K562 treated with DMSO at 1 percent for 12 hours (cell line): ENCODE data around the gene TRAIP. TPM values are rescaled to one million over a fixed set of nuclear protein-coding genes. Genes with fewer than 3 reads are reported as not detected.

Experiments used
- total RNA-seq: library from RNA; unstranded; fragments of 300-600 nt; gene quantifications from 2 replicates; pipeline ENCODE4 v1.2.3, GENCODE V29; 2022; ENCODE audit not compliant: insufficient read depth

TRAIP gene, protein sequence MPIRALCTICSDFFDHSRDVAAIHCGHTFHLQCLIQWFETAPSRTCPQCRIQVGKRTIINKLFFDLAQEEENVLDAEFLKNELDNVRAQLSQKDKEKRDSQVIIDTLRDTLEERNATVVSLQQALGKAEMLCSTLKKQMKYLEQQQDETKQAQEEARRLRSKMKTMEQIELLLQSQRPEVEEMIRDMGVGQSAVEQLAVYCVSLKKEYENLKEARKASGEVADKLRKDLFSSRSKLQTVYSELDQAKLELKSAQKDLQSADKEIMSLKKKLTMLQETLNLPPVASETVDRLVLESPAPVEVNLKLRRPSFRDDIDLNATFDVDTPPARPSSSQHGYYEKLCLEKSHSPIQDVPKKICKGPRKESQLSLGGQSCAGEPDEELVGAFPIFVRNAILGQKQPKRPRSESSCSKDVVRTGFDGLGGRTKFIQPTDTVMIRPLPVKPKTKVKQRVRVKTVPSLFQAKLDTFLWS
- 16.7 and 24.1 TPM in 2 replicates for total RNA-seq

GRCh38 chr3:49856181-49857005 lies at the start of gene TRAIP:
Gene TRAIP (minus strand): TSS chr3:49856564. CDS start chr3:49856453, 111 bp downstream.

DNA sequence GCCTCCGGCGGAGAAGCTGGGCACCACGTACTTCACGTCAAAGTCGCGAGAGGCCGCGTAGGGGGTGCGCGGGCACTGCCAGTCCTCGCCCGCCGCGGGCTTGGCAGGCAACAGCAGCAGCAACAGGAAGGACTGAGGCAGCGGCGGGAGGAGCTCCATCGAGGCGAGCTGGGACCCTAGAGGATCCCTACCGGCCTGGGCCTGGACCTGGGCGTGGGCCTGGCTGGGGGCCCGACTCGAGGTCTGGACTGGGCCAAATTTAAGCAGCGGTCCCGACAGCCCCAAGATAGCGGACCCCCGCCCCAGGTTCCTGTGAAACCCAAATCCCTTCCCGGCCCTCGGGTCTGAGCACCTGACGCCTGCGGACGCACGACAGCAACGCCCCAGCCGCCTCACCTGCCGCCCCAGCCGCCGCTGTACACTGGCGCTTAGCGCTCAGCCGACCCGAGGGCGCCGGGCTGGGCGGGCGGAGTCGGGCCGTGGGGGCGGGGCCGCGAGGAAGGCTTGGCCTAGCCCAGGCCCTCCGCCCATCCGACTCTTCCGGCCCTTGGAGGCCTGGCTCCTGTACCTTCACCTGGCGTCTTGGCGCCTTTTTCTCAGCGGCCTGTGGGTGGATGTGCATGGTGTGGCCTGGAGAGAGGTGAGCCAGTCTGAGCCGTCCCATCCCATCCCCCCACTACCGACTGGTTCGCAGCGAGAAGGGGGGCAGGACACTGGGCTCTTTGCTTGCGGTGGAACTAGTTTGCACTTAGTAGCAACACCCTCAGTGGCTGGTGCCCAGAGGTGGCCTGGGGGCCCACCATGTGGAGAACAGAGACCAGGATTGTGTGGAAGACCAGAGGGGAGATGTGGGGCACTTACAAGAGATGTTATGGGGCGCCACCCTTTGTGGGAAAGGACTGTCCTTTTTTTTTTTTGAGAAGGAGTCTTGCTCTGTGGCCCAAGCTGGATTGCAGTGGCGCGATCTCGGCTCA lies 47.4 kb upstream of the TRAIP start, which contains the start of gene MST1R:
TSS of gene MST1R (minus strand) at position 423 of the 974 bp plus-strand sequence. CDS start at position 159, 264 bp downstream.

DNA sequence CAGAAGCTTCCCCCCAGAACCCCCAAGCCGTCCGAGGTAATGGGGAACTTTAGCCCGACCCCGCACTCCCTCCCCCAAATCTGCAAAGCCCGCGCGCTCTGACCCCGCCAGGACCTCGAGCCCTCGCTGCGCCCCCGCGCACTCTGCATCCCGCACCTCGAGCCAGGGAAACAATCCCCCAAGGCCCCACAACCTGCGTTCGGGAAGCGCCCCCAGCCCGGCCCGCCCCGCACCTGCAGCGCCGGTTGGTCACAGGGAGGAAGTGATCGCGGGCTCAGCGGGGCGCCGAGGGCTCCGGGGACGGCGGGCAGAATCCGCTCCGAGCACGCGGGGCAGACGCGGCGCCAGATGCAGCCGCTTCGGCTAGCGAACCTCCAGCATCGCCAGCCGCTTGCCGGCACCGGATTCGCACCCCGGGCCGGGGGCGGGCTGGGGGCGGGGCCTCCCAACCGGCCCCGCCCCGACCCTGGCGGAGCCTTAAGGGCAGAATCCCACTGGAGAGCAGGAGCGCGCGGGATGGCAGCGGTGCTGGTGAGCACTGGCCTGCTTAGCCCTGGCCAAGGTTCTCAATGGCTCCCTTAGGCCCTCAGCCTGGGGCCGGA lies 13.3 kb upstream of the TRAIP start, which contains the start of gene CAMKV:
TSS of gene CAMKV (minus strand) at position 382 of the 602 bp plus-strand sequence. CDS start 7,518 bp downstream, outside the sequence.

GRCh38 chr3:49813497-49814174 lies 42.7 kb downstream of the TRAIP start, which contains the start of gene UBA7:
Gene UBA7 (minus strand): TSS chr3:49813953. CDS start chr3:49813787, 166 bp downstream.

GRCh38 chr3:49802719-49803464 lies 53.5 kb downstream of the TRAIP start, which contains the start of gene INKA1:
Gene INKA1 (plus strand): TSS chr3:49803261. CDS start chr3:49803393, 132 bp downstream.

DNA sequence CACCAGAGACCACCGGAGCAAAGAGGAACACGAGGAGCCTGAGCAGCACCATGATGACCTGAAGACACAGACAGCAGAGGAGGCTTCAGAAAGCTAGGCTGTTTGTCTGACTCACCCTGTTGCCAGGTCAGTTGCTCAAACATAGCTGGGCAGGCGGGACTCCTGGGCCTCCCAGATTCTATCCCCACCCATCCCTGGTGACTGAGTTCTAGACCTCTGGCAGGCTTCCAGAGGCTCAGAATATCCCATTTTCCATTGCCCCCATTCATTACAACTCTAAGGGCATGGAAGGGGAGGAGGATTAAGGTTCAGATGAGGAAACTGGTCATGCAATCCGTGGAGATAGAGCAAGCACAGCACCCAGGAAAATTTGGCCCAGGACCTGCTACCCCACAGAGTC lies 56.6 kb downstream of the TRAIP start, which contains the start of gene CDHR4:
TSS of gene CDHR4 (minus strand) at position 113 of the 400 bp plus-strand sequence. CDS start at position 52, 61 bp downstream.

GRCh38 chr3:49786357-49787181 lies 69.8 kb downstream of the TRAIP start, which contains the start of gene IP6K1:
Gene IP6K1 (minus strand): TSS chr3:49786542. CDS start chr3:49748040, 38,502 bp downstream.

Other genes with a start within 250 kb of the TRAIP start
- 96.5 and 122 TPM in 2 replicates for gene APEH, start 182.2 kb downstream of the TRAIP start, total RNA-seq
- gene MST1, start 167.1 kb downstream of the TRAIP start, total RNA-seq = 0.57 and 2.5 TPM in 2 replicates
- 24.4 and 32.7 TPM in 2 replicates for gene RNF123, start 167.0 kb downstream of the TRAIP start, total RNA-seq
- 2.6 and 6.2 TPM in 2 replicates for gene AMIGO3, start 136.9 kb downstream of the TRAIP start, total RNA-seq
- 10.2 and 15.5 TPM in 2 replicates for gene GMPPB, start 132.6 kb downstream of the TRAIP start, total RNA-seq
- gene IP6K1, start 70.0 kb downstream of the TRAIP start, total RNA-seq = 22.7 and 36.2 TPM in 2 replicates
- not detected in 2 replicates for gene CDHR4, start 56.7 kb downstream of the TRAIP start, total RNA-seq
- 1.7 and 3.5 TPM in 2 replicates for gene INKA1, start 53.3 kb downstream of the TRAIP start, total RNA-seq
- 13.2 and 13.4 TPM in 2 replicates for gene UBA7, start 42.6 kb downstream of the TRAIP start, total RNA-seq
- not detected in 2 replicates for gene CAMKV, start 13.3 kb upstream of the TRAIP start, total RNA-seq
- 1.7 and 7.2 TPM in 2 replicates for gene MST1R, start 47.3 kb upstream of the TRAIP start, total RNA-seq
- 11.1 and 13.7 TPM in 2 replicates for gene MON1A, start 73.2 kb upstream of the TRAIP start, total RNA-seq
- gene RBM6, start 83.6 kb upstream of the TRAIP start, total RNA-seq = 23.7 and 45.8 TPM in 2 replicates
- 34.3 and 74.7 TPM in 2 replicates for gene RBM5, start 232.4 kb upstream of the TRAIP start, total RNA-seq